Lower leg skin (tissue), 4 donors: ENCODE results near the gene APOA5. TPM values are rescaled to one million over a fixed set of nuclear protein-coding genes. Genes with fewer than 3 reads are reported as not detected.

Experiments used
- DNase-seq, 2 donors: peaks; one replicate each; pipeline ENCODE4 v3.0.0-alpha.2; 2019; ENCODE audit warnings: low spot score in 2 of 2
- H3K4me3 ChIP-seq: fragments of 200-600 bp; sonication (generic); 2 replicates; pipeline ENCODE4 v1.5.1; 2017; ENCODE audit warnings: mild to moderate bottlenecking, low read depth; ENCODE audit not compliant: poor library complexity, severe bottlenecking
- POLR2A ChIP-seq, 2 donors: fragments of 450-650 bp; IDR thresholded peaks; one replicate each; pipeline ENCODE4 v1.6.1; 2016 to 2017; ENCODE audit warnings: antibody characterized with exemption in 2 of 2, mild to moderate bottlenecking in 1 of 2, moderate library complexity in 1 of 2
- WGBS, 2 donors: methylation state at CpG; one replicate each; pipeline ENCODE4 v1.1.5; 2018; 5-methylcytosine and 5-hydroxymethylcytosine counted together
- intact Hi-C: fragments of 100-400 bp; cut with DNase I; formaldehyde crosslinking; loops from one replicate; pipeline ENCODE4 v1.15.0; 2023; ENCODE audit warnings: low total_unique reads
- total RNA-seq, 4 donors: library from RNA; depleted of rRNA; stranded (reverse); fragments of >200 nt; gene quantifications; one replicate each; pipeline ENCODE4 v1.1.0, GENCODE V29; 2016
- TF ChIP-seq, protein P1 (sequence below), 3 donors: fragments of 450-650 bp; IDR thresholded peaks; one replicate each; pipeline ENCODE4 v1.5.1; 2016; ENCODE audit warnings: antibody characterized with exemption in 3 of 3, mild to moderate bottlenecking in 3 of 3, moderate library complexity in 2 of 3

The APOA5 gene
- total RNA-seq, 4 donors from 2014 or later = not detected

- H3K4me3 ChIP-seq = no peak overlapping the region
- intact Hi-C loops = no loop called here
- TF ChIP-seq, protein P1, sequence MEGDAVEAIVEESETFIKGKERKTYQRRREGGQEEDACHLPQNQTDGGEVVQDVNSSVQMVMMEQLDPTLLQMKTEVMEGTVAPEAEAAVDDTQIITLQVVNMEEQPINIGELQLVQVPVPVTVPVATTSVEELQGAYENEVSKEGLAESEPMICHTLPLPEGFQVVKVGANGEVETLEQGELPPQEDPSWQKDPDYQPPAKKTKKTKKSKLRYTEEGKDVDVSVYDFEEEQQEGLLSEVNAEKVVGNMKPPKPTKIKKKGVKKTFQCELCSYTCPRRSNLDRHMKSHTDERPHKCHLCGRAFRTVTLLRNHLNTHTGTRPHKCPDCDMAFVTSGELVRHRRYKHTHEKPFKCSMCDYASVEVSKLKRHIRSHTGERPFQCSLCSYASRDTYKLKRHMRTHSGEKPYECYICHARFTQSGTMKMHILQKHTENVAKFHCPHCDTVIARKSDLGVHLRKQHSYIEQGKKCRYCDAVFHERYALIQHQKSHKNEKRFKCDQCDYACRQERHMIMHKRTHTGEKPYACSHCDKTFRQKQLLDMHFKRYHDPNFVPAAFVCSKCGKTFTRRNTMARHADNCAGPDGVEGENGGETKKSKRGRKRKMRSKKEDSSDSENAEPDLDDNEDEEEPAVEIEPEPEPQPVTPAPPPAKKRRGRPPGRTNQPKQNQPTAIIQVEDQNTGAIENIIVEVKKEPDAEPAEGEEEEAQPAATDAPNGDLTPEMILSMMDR (IDR thresholded peaks at IDR 0.05) = no peak
- TF ChIP-seq POLR2A (IDR thresholded peaks at IDR 0.05) = no peak
- DNase-seq = no peak
- 73 to 76% methylated on average over 4 to 5 of the region's 5 CpGs for WGBS, 2 donors
These were observed 30.9 kb upstream of the APOA5 start for GRCh38 chr11:116822575-116822974.

DNA sequence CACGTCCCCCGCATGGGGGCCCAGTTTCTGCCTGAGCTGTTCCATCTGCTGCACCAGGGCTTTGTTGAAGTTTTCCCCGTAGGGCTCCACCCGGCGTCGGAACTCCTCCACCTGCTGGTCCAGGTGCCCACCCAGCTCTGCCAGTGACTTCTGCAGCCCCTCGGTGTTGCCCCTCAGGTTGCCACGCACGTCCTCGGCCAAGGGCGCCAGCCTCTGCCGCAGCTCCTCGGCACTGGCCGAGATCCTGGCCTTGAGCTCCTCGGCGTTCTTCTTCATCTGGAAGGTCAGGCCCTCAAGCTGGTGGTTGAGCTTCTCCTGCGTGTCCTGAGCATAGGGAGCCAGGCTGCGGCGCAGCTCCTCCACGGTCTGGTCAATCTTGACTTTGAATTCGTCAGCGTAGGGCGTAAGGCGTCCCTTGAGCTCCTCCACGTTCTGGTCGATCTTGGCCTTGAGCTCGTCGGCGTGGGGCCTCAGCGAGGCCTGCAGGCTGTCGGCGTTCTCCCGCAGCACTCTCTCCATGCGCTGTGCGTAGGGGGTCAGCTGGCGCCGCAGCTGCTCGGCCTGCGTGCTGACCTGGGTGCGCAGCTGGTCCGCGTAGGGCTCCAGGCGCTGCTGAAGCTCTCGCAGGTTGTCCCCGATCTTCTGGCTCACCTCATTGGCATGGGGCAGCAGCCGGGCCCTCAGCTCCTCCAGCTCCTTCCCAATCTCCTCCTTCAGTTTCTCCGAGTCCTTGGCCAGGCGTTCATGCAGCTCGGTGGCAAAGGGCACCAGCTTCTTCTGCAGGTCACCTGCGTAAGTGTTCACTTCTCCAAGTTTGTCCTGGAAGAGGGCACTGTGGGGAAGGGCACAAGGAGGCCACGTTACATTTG lies 29.6 kb upstream of the APOA5 start:
- intact Hi-C loops = no loop called here
- no peak overlapping the region for H3K4me3 ChIP-seq
- 94 to 95% methylated on average over 48 to 51 of the region's 51 CpGs for WGBS, 2 donors
- no peak for DNase-seq
- TF ChIP-seq POLR2A (IDR thresholded peaks at IDR 0.05) = no peak
- TF ChIP-seq, protein P1 (IDR thresholded peaks at IDR 0.05) = no peak

DNA sequence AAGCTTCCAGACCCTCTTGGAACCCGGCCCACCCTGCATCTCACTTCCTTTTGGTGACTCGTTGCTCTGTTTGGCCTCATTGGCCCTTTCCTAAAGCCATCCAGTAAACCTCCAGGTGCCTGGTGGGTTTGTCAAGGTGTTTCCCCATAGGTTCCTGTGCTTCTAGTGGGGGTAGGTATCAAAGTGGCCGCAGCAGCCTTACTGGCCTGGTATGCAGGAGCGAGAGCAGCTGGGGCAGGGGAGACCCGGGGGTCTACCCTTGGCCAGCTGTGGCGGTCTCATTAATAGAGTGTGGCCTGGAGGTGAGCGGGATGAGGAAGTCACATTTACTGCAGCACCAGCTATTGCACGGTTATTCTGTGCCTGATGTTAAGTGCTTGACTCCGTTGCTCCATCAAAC lies 27.4 kb upstream of the APOA5 start:
- intact Hi-C loops = no loop called here
- TF ChIP-seq, protein P1 (IDR thresholded peaks at IDR 0.05) = no peak
- TF ChIP-seq POLR2A (IDR thresholded peaks at IDR 0.05) = no peak
- H3K4me3 ChIP-seq = no peak overlapping the region
- WGBS, 2 donors = 82 to 88% methylated on average over 9 of the region's 9 CpGs
- DNase-seq = no peak

- H3K4me3 ChIP-seq = no peak overlapping the region
- WGBS, 2 donors = 75 to 82% methylated on average over 6 of the region's 6 CpGs
- no peak for TF ChIP-seq POLR2A (IDR thresholded peaks at IDR 0.05)
- TF ChIP-seq, protein P1 (IDR thresholded peaks at IDR 0.05) = no peak
- intact Hi-C loops = no loop called here
- DNase-seq = no peak
These were observed 22.8 kb upstream of the APOA5 start for GRCh38 chr11:116814502-116814901.

GRCh38 chr11:116813781-116814471 lies 22.2 kb upstream of the APOA5 start:
- intact Hi-C loops = no loop called here
- DNase-seq = no peak
- WGBS, 2 donors = 60 to 83% methylated on average over 5 of the region's 5 CpGs
- no peak overlapping the region for H3K4me3 ChIP-seq
- TF ChIP-seq, protein P1 (IDR thresholded peaks at IDR 0.05) = no peak
- no peak for TF ChIP-seq POLR2A (IDR thresholded peaks at IDR 0.05)
